ENCODE results near the gene TMEM208. TPM values are rescaled to one million over a fixed set of nuclear protein-coding genes. Genes with fewer than 3 reads are reported as not detected.
A peak's percentile ranks its signal among the peaks of the same experiment; 100 is the strongest.

TMEM208 gene
- total and polyA plus RNA-seq, 2 of the 13 experiments (the other 11 are each of a cell fraction or from before 2014, with no cell fraction given), result 58.8 to 72.9 TPM

DNA sequence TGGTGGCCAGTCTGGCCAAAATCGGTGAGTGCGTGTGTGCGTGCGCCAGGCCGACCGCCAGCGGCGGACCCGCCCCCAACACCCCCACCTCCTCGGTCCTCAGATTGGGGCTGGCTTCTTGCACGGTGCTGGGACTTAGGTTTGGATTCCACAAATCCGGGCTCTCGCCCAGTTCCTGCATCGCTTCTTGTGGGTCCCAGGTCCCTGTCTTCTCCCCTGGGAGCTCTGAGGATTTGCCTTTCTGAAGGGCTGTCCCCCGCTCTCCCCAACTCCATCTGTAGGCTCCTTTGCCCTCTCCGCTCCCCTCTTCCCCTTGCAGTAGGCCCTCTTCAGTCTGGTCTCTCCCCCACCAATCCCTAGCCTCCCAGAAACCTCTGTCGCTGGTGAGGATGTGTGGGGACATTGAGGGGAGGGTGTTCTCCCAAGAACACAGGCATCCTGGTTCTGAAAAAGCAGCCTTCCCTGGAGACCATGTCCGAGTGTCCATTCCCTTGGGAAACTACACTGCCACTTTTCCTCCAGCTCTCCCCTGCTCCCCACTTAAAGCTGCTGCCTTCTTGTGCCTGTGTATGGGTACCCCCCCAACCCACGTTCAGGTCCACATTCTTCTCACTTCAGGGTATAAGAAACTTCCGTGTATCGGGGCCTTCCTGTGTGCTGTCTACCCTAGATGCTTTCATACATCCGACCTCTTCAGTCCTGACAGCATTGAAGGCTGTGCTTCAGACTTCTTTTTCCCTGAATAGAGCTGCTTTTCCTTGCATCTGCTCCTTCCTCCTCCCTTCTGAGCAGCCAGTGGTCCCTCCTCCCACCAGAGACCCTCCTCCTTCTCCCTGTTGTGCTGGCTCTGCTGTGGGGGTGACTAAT, 22.5 kb downstream of the TMEM208 start:
- FAIRE-seq (no peak), DNase-seq (ENCODE audit: low spot score) (no peak), ATAC-seq (no peak)
- peak overlapping the region; percentile 97 for H3K4me2 ChIP-seq (ENCODE audit: low read depth, low read length)
- peaks cover 54% of the 10 kb centered on the region for H3K4me1 ChIP-seq (ENCODE audit: insufficient read depth, low read length)
- 20% methylated on average over 13 of the region's 22 CpGs for WGBS (ENCODE audit: low lambda C conversion rate)
- peaks cover 0 to 22% of the 10 kb centered on the region in 2 experiments; a peak in 3 of 5 replicates for H3K27me3 ChIP-seq (ENCODE audit: control insufficient read depth in 1 of 2, insufficient read depth in 2 of 2, low read length in 2 of 2)
- H3K79me2 ChIP-seq (ENCODE audit: insufficient read depth, low read length), result no peaks in the 10 kb centered on the region
- ChIA-PET CTCF (ENCODE audit: low intra/inter-chr PET ratio, low total read pairs) (no interaction called here), POLR2A (interaction anchor here (3.3 to 6.1 kb wide), 3 partner anchors 17 to 23 kb away, joined by 13 to 71 read pairs (median 24); partner anchors contain the start of gene TMEM208)
- H3K36me3 ChIP-seq (replicated peaks in 1 of 2; ENCODE audit: control insufficient read depth in 1 of 2, insufficient read depth in 2 of 2, low read length in 2 of 2), result no peaks in the 10 kb centered on the region
- H2AFZ ChIP-seq (ENCODE audit: low read length), result peak overlapping the region; percentile 50
- peak overlapping the region; percentile 59 to 85 (median 63) for H3K4me3 ChIP-seq (replicated peaks in 1 of 3; ENCODE audit: insufficient read depth in 1 of 3, low read depth in 2 of 3, low read length in 3 of 3)
- intact Hi-C loops (cut with micrococcal nuclease; ENCODE audit: unreplicated experiment) (no loop called here), in situ Hi-C loops (cut with HindIII; ENCODE audit: extremely low pct_ligation_motif_present, low pct_unique_long_range_greater_than_20kb) (no loop called here)
- H3K9me3 ChIP-seq (ENCODE audit: low read length), result no peaks in the 10 kb centered on the region
- H3K27ac ChIP-seq (ENCODE audit: extremely low read length, insufficient read depth, low read length), result no peak overlapping the region
- no peaks in the 10 kb centered on the region for H4K20me1 ChIP-seq (ENCODE audit: insufficient read depth, low read length)
- no TSS peak for BruUV-seq (replicated peaks)
- H3K9ac ChIP-seq (ENCODE audit: insufficient read depth, low read depth, low read length), result peak overlapping the region; percentile 53; the same call in 1 of the 2 replicates
- TF ChIP-seq EED (CRISPR knock-in tag; IDR thresholded peaks at IDR 0.05) (peak; percentile 74; the same call in 1 of the 2 replicates), ZFX (CRISPR knock-in tag; IDR thresholded peaks at IDR 0.05; ENCODE audit: low read depth) (0 out of 2 replicates have a peak, but pooled peaks have one; percentile 28), NR1H2 (CRISPR knock-in tag; IDR thresholded peaks at IDR 0.05; ENCODE audit: borderline replicate concordance, low read depth) (no peak), MIXL1 (CRISPR knock-in tag; IDR thresholded peaks at IDR 0.05) (no peak), SMAD9 (CRISPR knock-in tag; IDR thresholded peaks at IDR 0.05) (no peak)
- TF ChIP-seq, protein P1, sequence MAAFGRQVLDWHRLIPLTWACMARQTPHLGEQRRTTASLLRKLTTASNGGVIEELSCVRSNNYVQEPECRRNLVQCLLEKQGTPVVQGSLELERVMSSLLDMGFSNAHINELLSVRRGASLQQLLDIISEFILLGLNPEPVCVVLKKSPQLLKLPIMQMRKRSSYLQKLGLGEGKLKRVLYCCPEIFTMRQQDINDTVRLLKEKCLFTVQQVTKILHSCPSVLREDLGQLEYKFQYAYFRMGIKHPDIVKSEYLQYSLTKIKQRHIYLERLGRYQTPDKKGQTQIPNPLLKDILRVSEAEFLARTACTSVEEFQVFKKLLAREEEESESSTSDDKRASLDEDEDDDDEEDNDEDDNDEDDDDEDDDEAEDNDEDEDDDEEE (CRISPR knock-in tag; IDR thresholded peaks at IDR 0.05), result 0 out of 2 replicates have a peak, but pooled peaks have one; percentile 47
- TF ChIP-seq, protein P2, sequence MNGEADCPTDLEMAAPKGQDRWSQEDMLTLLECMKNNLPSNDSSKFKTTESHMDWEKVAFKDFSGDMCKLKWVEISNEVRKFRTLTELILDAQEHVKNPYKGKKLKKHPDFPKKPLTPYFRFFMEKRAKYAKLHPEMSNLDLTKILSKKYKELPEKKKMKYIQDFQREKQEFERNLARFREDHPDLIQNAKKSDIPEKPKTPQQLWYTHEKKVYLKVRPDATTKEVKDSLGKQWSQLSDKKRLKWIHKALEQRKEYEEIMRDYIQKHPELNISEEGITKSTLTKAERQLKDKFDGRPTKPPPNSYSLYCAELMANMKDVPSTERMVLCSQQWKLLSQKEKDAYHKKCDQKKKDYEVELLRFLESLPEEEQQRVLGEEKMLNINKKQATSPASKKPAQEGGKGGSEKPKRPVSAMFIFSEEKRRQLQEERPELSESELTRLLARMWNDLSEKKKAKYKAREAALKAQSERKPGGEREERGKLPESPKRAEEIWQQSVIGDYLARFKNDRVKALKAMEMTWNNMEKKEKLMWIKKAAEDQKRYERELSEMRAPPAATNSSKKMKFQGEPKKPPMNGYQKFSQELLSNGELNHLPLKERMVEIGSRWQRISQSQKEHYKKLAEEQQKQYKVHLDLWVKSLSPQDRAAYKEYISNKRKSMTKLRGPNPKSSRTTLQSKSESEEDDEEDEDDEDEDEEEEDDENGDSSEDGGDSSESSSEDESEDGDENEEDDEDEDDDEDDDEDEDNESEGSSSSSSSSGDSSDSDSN (CRISPR knock-in tag; IDR thresholded peaks at IDR 0.05), result peak; percentile 8; the same call in 1 of the 2 replicates
- TF ChIP-seq, protein P3, sequence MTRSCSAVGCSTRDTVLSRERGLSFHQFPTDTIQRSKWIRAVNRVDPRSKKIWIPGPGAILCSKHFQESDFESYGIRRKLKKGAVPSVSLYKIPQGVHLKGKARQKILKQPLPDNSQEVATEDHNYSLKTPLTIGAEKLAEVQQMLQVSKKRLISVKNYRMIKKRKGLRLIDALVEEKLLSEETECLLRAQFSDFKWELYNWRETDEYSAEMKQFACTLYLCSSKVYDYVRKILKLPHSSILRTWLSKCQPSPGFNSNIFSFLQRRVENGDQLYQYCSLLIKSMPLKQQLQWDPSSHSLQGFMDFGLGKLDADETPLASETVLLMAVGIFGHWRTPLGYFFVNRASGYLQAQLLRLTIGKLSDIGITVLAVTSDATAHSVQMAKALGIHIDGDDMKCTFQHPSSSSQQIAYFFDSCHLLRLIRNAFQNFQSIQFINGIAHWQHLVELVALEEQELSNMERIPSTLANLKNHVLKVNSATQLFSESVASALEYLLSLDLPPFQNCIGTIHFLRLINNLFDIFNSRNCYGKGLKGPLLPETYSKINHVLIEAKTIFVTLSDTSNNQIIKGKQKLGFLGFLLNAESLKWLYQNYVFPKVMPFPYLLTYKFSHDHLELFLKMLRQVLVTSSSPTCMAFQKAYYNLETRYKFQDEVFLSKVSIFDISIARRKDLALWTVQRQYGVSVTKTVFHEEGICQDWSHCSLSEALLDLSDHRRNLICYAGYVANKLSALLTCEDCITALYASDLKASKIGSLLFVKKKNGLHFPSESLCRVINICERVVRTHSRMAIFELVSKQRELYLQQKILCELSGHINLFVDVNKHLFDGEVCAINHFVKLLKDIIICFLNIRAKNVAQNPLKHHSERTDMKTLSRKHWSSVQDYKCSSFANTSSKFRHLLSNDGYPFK (CRISPR knock-in tag; IDR thresholded peaks at IDR 0.05; ENCODE audit: borderline replicate concordance), result peak; percentile 22; the same call in 1 of the 2 replicates

All from HepG2 (cell line).